GM19240 (cell line): ENCODE results near the gene CA9.

Source experiments
- DNase-seq: peaks from one replicate; pipeline ENCODE4 v3.0.0; 2011; ENCODE audit warnings: low spot score; ENCODE audit not compliant: insufficient read length

Gene CA9

DNA sequence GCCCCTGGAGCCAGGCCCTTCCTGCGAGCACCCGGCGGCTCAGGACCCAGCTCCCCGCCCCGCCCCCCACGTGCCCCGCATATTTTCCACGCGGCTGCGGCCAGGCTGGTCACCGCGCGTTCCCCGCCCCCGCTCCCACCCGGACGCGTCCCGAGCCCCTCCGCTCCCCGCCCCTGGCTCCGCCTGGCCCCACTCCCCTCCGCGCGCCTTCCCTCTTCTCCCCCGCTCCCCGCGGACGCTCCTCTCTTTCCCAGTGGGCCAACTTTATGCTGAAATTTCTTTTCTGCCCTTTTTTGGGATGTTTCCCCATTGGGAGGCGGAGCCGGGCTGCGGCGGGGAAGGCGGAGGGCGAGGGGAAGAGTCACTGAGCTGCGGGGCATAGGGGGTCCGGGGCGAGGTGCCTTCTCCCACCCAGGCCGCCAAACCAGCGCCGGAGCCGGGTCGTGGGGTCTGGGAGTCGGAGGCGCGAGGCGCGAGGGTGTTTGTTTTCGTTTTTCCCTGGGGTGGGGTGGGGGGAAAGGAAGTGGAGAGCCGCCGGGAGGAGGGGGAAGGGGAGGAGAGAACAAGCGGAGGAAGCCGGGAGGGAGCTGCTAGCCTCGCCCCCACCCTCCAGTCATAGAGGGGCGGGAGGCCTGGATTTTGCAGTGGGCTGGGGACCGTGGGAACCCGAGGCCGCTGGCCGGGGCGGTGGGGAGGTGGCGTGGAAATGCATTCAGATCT, 17.0 kb downstream of the CA9 start:
- DNase-seq = no peak

- DNase-seq = no peak
Measured at GRCh38 chr9:35691334-35691650, 17.6 kb downstream of the CA9 start.

GRCh38 chr9:35691757-35692301, 18.1 kb downstream of the CA9 start:
- no peak for DNase-seq

- DNase-seq = no peak
Measured at GRCh38 chr9:35695943-35696401, 22.2 kb downstream of the CA9 start.

GRCh38 chr9:35696520-35697215, 22.9 kb downstream of the CA9 start:
- peak; percentile 84 for DNase-seq

- no peak for DNase-seq
Measured at GRCh38 chr9:35697486-35697885, 23.8 kb downstream of the CA9 start.

GRCh38 chr9:35698231-35698630, 24.5 kb downstream of the CA9 start:
- no peak for DNase-seq

DNA sequence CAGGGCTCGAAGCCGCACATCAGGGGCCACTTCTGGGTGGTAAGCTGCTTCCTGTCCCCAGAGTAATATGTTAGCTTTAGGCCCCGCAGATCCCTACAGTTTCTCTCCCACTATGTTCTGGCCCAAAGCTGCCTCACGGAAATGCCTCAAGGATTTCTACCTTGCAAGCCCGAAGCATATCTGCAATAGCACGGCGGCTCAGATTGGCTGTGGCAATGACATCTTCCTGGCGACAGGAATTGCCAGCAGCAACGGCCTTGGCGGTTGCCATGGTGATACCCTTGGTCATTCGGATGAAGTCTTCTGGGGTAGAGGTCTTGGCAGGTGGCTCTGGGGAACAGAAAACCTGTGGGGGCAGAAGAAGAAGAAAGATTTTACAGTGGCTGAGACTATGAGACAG, 26.3 kb downstream of the CA9 start:
- DNase-seq = no peak

DNA sequence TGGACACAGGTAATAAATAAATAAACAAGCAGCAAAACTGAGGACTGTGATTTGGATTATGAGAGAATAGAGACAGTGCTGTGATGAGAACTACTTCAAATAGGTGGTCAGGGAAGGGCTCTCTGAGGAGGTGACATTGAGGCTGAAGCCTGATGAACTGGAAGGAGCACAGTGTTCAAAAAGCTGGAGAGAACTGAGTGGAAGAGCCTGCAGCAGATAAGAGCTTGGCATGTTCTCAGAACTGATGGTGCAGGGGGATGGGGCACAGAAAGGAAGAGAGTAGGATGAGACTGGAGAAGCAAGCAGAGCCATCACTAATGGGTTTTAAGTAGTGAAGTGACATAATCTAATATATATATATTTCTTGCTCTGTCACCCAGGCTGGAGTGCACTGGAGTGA, 27.2 kb downstream of the CA9 start:
- no peak for DNase-seq

GRCh38 chr9:35702696-35703095, 29.0 kb downstream of the CA9 start:
- no peak for DNase-seq

DNA sequence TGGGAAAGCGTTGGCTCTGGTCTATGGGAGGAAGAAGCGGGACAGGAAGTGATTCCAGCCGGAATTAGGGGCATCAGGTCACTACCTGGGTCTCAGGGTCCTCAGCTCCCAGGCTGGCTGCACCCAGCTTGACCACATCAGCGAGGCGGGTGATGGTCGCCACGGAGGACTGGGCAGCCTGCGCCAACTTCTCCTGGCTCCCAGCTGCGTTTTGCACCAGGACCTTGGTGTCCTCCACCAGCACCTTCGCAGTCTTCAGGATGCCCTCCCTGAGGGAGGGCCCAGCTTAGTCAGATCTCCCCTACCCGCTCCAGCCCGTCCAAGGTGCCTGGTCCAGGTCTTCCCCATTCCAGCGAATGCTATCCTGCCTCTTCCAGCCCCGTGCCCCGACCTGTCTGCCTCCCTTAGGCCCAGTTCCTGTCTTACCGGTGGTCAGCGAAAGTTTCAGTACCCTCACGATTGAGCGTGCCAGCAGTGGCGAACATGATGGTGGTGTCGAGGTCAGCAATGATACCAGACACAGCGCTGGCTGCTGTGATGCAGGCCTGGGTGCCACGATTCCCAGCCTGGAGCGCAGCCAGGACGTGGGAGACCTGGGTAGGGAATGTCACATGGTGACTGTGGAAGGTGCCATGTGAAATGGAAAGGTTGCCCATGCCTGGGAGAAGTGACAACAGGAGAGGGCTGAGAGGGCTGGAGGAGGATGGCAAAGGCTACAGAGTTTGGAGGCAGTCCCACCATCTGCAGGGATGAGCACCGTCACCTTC, 30.4 kb downstream of the CA9 start:
- DNase-seq = no peak

- no peak for DNase-seq
Measured at GRCh38 chr9:35705372-35705771, 31.6 kb downstream of the CA9 start.

DNA sequence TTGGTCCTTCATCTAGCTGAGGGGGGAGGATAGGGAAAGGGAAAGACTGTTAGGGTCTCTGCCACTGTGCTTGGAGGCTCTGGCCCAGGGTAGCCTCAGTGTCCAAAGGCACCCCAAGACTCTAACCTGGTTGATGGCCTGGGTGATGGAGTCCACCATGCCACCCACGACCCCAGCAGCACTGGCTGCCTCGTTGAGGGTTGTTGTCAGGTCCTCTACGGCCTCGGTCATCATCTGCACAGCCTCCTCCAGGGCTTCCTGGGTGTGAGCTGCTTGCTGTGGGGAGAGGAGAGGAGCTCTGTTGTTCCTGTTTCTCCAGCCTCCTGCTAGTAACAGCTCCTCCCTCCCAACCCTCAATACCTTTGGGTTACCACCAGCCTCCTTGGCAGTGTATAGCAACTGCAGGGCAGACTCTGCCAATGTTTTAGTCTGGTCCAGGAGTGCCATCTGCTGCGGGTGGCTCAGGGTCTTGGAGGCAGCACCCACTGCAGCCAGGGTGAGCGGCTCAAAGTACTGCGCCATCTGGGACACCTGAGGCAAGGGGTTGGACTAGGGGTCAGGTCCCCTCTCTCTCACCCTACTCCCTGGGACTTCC, 32.2 kb downstream of the CA9 start:
- no peak for DNase-seq

DNA sequence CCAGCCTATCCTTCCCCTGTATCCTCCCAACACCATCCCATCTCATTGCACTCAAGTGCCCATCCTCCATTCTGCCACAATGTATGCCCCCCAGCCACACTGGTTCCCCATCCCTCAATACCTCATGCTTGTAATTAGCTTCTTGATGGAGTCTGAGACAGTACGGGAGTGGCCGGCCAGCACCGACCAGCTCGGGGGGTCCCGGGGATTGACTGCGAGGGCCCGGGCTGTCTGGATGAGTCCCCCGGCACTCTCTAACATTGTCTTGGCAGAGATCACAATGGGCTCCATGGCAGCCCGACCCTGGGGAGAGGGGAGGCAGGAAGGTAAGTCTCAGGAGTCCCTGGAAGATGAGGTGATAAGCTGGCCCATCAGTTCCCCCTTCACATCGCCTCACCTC, 33.2 kb downstream of the CA9 start:
- no peak for DNase-seq

GRCh38 chr9:35708146-35708545, 34.4 kb downstream of the CA9 start:
- DNase-seq = no peak

DNA sequence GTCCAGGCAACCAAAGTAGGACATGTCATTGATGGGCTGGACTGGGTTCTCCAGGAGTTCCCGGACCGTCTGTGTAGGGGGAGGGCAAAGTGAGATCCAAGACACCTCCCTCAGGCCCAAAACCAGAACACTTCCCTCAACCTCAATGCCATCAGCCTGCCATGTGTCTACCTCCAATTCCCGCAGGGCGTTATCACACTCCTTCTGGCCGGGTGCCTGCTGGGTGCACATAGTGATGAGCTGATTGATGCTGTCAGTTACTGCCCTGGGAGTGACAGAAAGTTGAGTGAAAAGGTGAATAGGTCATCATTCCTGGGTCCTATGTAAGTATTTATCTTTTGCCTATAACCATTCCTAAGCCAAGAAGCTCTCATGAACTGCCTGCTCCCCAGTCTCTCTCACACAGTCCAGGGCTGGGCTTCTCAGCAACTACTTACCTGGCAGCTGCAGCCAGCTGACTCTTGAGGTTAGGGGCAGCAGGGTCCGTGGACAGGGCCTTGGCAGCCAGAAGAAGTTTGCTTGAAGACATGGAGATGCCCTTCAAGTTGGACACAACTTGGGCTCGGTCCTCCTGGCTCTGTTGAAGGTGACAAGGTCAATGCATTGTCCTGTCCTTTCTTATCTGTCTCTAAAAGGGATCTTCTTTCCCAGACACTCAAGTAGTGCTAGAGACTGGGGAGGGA, 37.2 kb downstream of the CA9 start:
- no peak for DNase-seq

- DNase-seq = no peak
Measured at GRCh38 chr9:35711501-35712428, 38.0 kb downstream of the CA9 start.

- DNase-seq = no peak
Measured at GRCh38 chr9:35712762-35713400, 39.2 kb downstream of the CA9 start.

GRCh38 chr9:35713578-35713977, 39.9 kb downstream of the CA9 start:
- no peak for DNase-seq

DNA sequence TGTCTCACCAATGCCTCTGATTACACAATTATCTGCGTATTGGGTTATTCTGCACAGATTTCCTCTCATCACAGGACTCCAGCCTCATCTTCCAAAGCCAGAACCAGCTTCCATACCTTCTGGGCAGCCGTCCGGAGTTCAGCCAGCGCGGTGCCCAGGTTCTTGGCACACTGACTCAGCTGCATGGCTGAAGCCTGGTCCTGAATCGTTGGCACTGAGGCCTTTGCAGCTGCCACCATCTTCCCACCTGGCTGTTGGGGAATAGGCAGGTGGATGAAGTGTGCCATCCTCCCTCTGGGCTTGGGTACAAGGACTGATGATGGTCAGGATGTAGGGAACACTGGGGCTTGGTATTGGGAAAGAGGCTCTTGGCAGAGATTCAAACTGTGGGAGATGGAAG, 40.4 kb downstream of the CA9 start:
- no peak for DNase-seq
